ENCODE data around the gene ZNF736. TPM values are rescaled to one million over a fixed set of nuclear protein-coding genes. Genes with fewer than 3 reads are reported as not detected.

Gene ZNF736
- total RNA-seq, 1 experiment from 2014 or later = 4.5 TPM

GRCh38 chr7:64371116-64371515 lies 57.4 kb downstream of the ZNF736 start:
- in situ Hi-C loops (cut with HindIII; ENCODE audit: low pct_unique_long_range_greater_than_20kb, low sequenced_read_pairs) = no loop called here
- DNase-seq (ENCODE audit: low read depth) = no peak

- DNase-seq (ENCODE audit: low read depth) = no peak
- in situ Hi-C loops (cut with HindIII; ENCODE audit: low pct_unique_long_range_greater_than_20kb, low sequenced_read_pairs) = no loop called here
These were observed 59.3 kb downstream of the ZNF736 start for GRCh38 chr7:64373017-64373416.

GRCh38 chr7:64400401-64400800 lies 86.6 kb downstream of the ZNF736 start:
- DNase-seq (ENCODE audit: low read depth) = no peak
- in situ Hi-C loops (cut with HindIII; ENCODE audit: low pct_unique_long_range_greater_than_20kb, low sequenced_read_pairs) = no loop called here

Other genes with a start within 250 kb of the ZNF736 start
- gene ZNF735, start 106.8 kb upstream of the ZNF736 start, total RNA-seq (2014; rRNA removed; shearing (Covaris generic); ENCODE audit: low replicate concordance) = not detected in 2 replicates
- gene ZNF679, start 85.5 kb upstream of the ZNF736 start, total RNA-seq (2014; rRNA removed; shearing (Covaris generic); ENCODE audit: low replicate concordance) = not detected in 2 replicates
- gene ZNF680, start 249.1 kb downstream of the ZNF736 start, total RNA-seq (2014; rRNA removed; shearing (Covaris generic); ENCODE audit: low replicate concordance) = 5.4 and 9.6 TPM in 2 replicates